AG04450 (cell line): Measurements from ENCODE around the gene DTD2. TPM values are rescaled to one million over a fixed set of nuclear protein-coding genes. Genes with fewer than 3 reads are reported as not detected.

ENCODE experiments used
- CTCF ChIA-PET: fragments of 300-600, 350-600 bp; formaldehyde crosslinking; extraction: SDS; loops from one replicate; lab custom pipeline; 2022; ENCODE audit warnings: antibody characterized with exemption, inconsistent platforms; lab: Charles Lee
- POLR2A ChIA-PET: fragments of 350-600 bp; formaldehyde crosslinking; extraction: SDS; loops from one replicate; lab custom pipeline; 2021; ENCODE audit warnings: antibody characterized with exemption, inconsistent platforms; lab: Yijun Ruan, JAX
- DNase-seq: peaks from one replicate; pipeline ENCODE4 v3.0.0-alpha.2; 2011; ENCODE audit warnings: low read depth, low spot score
- H3K27ac ChIP-seq: one replicate; pipeline ENCODE4 v1.5.1; 2012; ENCODE audit warnings: low read depth, low read length, control low read depth
- H3K27me3 ChIP-seq: one replicate; pipeline ENCODE4 v1.6.0; 2012; ENCODE audit warnings: low read length; ENCODE audit not compliant: control insufficient read depth, insufficient read depth
- H3K4me3 ChIP-seq: 2 replicates; pipeline ENCODE4 v1.5.1; 2011; ENCODE audit warnings: mild to moderate bottlenecking, low read depth, low read length, control low read depth
- H3K9me3 ChIP-seq: 2 replicates; pipeline ENCODE4 v1.5.1; 2012; ENCODE audit warnings: low read length; ENCODE audit not compliant: control insufficient read depth, insufficient read depth
- polyA plus RNA-seq: library from polyadenylated mRNA; depleted of rRNA; stranded (reverse); fragments of >200 nt; gene quantifications from 2 replicates; pipeline ENCODE4 v1.2.3, GENCODE V29; 2011
- TF ChIP-seq, protein P1 (sequence below): IDR thresholded peaks from 2 replicates; pipeline ENCODE4 v1.5.1; 2011; ENCODE audit warnings: low read depth, low read length, control low read depth, inconsistent platforms

DTD2 gene
- polyA plus RNA-seq, 1 experiment = 18.8 TPM

DNA sequence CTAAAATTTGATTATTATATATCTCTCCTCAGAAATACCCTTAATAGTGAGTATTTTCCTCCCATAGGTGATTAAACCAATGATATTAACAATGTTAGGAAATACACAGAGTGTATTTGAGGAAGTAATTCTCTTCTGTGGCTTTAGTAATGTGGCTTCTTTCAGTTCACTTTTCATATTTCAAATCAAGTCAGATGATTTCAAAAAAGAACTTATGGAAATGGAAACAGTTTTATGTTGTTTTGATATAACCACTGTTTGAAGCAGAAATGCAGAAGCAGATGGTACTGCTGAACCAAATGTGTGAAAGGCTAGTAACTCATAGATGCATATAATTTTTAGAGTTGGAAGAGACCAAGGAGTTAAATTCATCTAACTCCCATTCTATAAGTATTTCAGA is 32.4 kb upstream of the DTD2 start:
- Histone ChIP-seq H3K27me3 (peaks cover 4% of the 10 kb centered on the region), H3K4me3 (no peak overlapping the region), H3K9me3 (no peaks in the 10 kb centered on the region), H3K27ac (no peak overlapping the region)
- TF ChIP-seq, protein P1, sequence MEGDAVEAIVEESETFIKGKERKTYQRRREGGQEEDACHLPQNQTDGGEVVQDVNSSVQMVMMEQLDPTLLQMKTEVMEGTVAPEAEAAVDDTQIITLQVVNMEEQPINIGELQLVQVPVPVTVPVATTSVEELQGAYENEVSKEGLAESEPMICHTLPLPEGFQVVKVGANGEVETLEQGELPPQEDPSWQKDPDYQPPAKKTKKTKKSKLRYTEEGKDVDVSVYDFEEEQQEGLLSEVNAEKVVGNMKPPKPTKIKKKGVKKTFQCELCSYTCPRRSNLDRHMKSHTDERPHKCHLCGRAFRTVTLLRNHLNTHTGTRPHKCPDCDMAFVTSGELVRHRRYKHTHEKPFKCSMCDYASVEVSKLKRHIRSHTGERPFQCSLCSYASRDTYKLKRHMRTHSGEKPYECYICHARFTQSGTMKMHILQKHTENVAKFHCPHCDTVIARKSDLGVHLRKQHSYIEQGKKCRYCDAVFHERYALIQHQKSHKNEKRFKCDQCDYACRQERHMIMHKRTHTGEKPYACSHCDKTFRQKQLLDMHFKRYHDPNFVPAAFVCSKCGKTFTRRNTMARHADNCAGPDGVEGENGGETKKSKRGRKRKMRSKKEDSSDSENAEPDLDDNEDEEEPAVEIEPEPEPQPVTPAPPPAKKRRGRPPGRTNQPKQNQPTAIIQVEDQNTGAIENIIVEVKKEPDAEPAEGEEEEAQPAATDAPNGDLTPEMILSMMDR = no peak
- no peak for DNase-seq
- ChIA-PET POLR2A (no interaction called here), CTCF (no interaction called here)

DNA sequence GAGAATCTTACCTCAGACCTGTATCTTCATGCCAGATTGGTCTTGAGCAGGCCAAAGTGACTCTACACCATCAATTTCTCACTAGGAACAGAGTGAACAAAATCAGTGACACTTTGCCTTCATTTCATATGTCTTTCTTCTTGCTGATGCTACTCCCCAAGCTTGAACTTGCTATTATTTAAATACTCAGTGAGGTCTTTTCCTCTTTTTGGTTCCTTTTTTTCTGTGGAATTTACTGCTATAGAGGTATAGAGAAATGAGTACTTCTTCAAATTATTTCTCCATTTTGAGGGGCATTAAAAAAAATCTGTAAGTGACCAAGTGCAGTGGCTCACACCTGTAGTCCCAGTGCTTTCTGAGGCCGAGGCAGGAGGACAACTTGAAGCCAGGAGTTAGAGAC is 30.6 kb upstream of the DTD2 start, which contains the start of gene GPR33:
GPR33 (minus strand) TSS at position 154 of the 400 bp plus-strand sequence. CDS start 4,074 bp downstream, outside the sequence.
- H3K27me3 ChIP-seq = peaks cover 2% of the 10 kb centered on the region
- no peak within 1 kb of the TSS for H3K27ac ChIP-seq
- ChIA-PET POLR2A (no interaction called here), CTCF (interaction anchor here (1.3 kb wide), 1 partner anchor 22 kb away, joined by 3 read pairs; no protein-coding TSS in a partner anchor)
- no peak within 1 kb of the TSS for H3K4me3 ChIP-seq
- DNase-seq = no peak
- TF ChIP-seq, protein P1 = no peak
- no peaks in the 10 kb centered on the region for H3K9me3 ChIP-seq

DNA sequence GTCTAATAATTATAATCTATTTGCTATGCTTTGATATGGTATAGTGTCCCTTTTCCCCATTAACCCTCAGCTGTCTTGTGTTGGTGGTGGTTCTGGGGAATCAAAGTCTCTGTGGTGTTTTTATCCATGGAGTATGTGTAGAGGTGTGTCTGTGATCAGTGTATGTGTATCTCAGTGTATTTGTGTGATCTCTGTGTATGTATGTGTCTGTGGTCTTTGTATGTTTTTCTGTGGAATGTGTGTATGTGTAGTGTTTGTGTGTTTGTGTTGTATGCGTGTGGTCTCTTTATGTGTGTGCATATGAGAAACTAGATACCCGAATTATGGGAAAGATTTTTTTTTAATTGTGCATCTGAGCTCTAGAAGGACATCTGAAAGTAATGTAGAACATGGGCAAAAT is 29.5 kb upstream of the DTD2 start:
- Histone ChIP-seq H3K27ac (no peak overlapping the region), H3K27me3 (peaks cover 2% of the 10 kb centered on the region), H3K9me3 (no peaks in the 10 kb centered on the region), H3K4me3 (no peak overlapping the region)
- TF ChIP-seq, protein P1 = no peak
- POLR2A ChIA-PET = no interaction called here
- DNase-seq = no peak
- CTCF ChIA-PET = no interaction called here

DNA sequence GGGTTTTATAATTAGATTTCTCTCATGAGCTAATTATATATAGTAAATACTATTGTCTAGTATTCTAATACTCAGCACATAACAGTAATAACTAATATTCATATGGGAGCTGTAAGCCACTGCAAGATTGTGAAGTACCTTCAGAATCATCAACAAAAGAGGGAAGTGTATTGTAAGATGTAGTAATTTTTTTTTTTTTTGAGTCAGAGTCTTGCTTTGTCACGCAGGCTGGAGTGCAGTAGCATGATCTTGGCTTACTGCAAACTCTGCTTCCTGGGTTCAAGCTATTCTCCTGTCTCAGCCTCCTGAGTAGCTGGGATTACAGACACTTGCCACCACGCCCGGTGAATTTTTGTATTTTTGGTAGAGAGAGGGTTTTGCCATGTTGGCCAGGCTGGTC is 27.4 kb upstream of the DTD2 start:
- TF ChIP-seq, protein P1 = no peak
- ChIA-PET POLR2A (interaction anchor here (0.7 to 0.9 kb wide), 2 partner anchors 64 to 843 kb away, joined by 3 to 5 read pairs; partner anchors contain the start of gene HEATR5A), CTCF (no interaction called here)
- Histone ChIP-seq H3K27ac (no peak overlapping the region), H3K4me3 (no peak overlapping the region), H3K9me3 (no peaks in the 10 kb centered on the region), H3K27me3 (no peaks in the 10 kb centered on the region)
- DNase-seq = no peak

DNA sequence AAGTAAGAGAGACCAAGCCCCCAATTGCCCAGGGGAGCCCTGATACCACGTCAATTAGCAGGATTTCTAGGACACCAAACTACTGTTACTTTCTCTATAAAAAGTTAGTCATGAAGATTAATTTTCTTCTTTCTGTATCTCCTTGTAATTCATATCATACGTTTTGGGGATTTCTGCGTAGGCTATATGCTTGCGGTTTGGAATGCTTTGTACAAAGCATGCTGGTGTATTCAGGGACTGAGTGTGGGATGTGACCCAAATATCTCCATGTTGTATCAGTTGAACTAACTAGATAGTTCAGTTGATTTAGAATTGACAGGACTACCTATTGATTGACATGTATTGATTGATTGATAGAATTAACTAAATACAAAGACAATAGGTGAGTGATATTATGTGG is 22.9 kb upstream of the DTD2 start:
- TF ChIP-seq, protein P1 = no peak
- CTCF ChIA-PET = interaction anchor here (1.0 kb wide), 1 partner anchor 775 kb away, joined by 3 read pairs; no protein-coding TSS in a partner anchor
- POLR2A ChIA-PET = interaction anchor here (0.6 kb wide), 1 partner anchor 107 kb away, joined by 3 read pairs; no protein-coding TSS in a partner anchor

More for the DNA sequence above, 22.9 kb upstream of the DTD2 start:
- Histone ChIP-seq H3K9me3 (no peaks in the 10 kb centered on the region), H3K27ac (no peak overlapping the region), H3K27me3 (no peaks in the 10 kb centered on the region), H3K4me3 (no peak overlapping the region)
- no peak for DNase-seq
